Ishikawa (cell line): ENCODE data around the gene UBE2O.

Experiments used
- CEBPB ChIP-seq: IDR thresholded peaks from 2 replicates; pipeline ENCODE4 v1.6.1; 2012
- CREB1 ChIP-seq: IDR thresholded peaks from 2 replicates; pipeline ENCODE4 v1.6.1; 2012; ENCODE audit warnings: low read depth
- EGR1 ChIP-seq: IDR thresholded peaks from 2 replicates; pipeline ENCODE4 v1.6.1; 2012
- EP300 ChIP-seq: IDR thresholded peaks from 2 replicates; pipeline ENCODE4 v1.6.1; 2012; ENCODE audit warnings: borderline replicate concordance
- FOXM1 ChIP-seq: IDR thresholded peaks from 2 replicates; pipeline ENCODE4 v1.6.1; 2012; ENCODE audit warnings: low read depth, borderline replicate concordance
- NFIC ChIP-seq: IDR thresholded peaks from 2 replicates; pipeline ENCODE4 v1.6.1; 2012
- RAD21 ChIP-seq: IDR thresholded peaks from 2 replicates; pipeline ENCODE4 v1.6.1; 2012; ENCODE audit warnings: low read depth
- TAF1 ChIP-seq: IDR thresholded peaks from 2 replicates; pipeline ENCODE4 v1.6.1; 2012; ENCODE audit warnings: low read depth, mild to moderate bottlenecking
- TEAD4 ChIP-seq: IDR thresholded peaks from 2 replicates; pipeline ENCODE4 v1.6.1; 2012
- YY1 ChIP-seq: IDR thresholded peaks from 2 replicates; pipeline ENCODE4 v1.6.1; 2012; ENCODE audit warnings: low read depth
- ZBTB7A ChIP-seq: IDR thresholded peaks from 2 replicates; pipeline ENCODE4 v1.6.1; 2012; ENCODE audit warnings: low read depth
- TF ChIP-seq, protein P1 (sequence below): IDR thresholded peaks from 2 replicates; pipeline ENCODE4 v1.6.1; 2012
- TF ChIP-seq, protein P2 (sequence below): IDR thresholded peaks from 2 replicates; pipeline ENCODE4 v1.6.1; 2012
- TF ChIP-seq, protein P3 (sequence below): IDR thresholded peaks from 2 replicates; pipeline ENCODE4 v1.6.1; 2012; ENCODE audit warnings: low read depth, mild to moderate bottlenecking

Gene UBE2O

DNA sequence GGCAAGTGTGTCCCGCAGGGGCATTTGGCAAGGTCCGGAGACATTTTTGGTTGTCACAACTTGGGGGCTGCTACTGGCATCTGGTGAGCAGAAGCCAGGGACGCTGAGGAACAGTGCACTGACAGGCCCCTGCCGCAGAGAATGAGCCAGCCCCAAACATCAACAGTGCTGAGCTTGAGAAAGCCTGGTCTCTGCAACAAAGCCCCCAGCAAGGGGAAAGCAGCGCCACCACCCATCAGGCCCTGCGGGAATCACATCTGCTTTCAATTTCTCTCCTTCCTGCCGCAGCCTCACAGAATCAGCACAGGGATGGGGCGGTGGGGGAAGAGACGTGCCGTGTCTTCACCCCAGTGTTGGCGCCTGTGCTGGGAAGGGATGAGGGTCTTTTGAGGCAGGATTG lies 84.4 kb downstream of the UBE2O start:
- TF ChIP-seq, protein P1, sequence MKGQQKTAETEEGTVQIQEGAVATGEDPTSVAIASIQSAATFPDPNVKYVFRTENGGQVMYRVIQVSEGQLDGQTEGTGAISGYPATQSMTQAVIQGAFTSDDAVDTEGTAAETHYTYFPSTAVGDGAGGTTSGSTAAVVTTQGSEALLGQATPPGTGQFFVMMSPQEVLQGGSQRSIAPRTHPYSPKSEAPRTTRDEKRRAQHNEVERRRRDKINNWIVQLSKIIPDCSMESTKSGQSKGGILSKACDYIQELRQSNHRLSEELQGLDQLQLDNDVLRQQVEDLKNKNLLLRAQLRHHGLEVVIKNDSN, result no peak
- TF ChIP-seq YY1 (no peak), TAF1 (no peak)

DNA sequence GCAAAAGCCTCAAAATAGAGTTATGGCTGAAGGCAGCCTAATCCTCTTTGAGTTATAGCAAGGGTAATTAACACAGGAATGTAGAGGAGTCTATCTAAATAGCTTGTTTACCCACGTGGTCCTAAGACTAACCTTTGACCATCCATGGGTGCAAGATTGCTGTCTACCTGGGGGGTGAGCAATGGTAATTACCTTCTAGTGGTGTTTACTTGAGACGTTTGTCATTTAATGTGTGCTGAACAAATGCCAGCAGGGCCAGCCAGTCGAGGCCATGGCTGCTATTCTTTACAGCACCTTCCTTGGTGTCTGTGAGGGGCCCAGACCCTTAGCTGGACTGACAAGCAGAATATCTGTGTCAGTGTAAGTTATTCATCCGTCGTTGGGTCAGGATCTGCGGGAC lies 85.3 kb downstream of the UBE2O start:
- TF ChIP-seq, protein P1, result no peak
- TF ChIP-seq YY1 (no peak), EP300 (no peak)

DNA sequence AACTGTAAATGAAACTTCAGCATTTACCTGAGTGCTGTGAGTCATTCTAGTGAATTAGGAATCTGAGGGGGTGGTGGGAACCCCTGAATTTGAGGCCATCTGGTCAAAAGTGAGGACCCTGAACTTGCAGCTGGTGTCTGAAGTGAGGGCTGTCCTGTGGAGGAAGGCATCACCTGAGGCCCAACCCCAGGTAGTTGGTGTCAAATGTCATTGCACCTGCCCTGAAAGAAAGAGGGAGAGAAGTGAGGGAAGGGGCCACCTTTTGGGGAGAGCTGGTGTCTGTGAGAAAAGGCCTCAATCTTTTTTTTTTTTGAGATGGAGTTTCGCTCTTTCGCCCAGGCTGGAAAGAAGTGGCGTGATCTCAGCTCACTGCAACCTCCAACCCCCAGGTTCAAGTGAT lies 86.7 kb downstream of the UBE2O start:
- TF ChIP-seq RAD21, result no peak
- TF ChIP-seq FOXM1, result no peak
- no peak for TF ChIP-seq YY1
- no peak for TF ChIP-seq CEBPB
- no peak for TF ChIP-seq EGR1

DNA sequence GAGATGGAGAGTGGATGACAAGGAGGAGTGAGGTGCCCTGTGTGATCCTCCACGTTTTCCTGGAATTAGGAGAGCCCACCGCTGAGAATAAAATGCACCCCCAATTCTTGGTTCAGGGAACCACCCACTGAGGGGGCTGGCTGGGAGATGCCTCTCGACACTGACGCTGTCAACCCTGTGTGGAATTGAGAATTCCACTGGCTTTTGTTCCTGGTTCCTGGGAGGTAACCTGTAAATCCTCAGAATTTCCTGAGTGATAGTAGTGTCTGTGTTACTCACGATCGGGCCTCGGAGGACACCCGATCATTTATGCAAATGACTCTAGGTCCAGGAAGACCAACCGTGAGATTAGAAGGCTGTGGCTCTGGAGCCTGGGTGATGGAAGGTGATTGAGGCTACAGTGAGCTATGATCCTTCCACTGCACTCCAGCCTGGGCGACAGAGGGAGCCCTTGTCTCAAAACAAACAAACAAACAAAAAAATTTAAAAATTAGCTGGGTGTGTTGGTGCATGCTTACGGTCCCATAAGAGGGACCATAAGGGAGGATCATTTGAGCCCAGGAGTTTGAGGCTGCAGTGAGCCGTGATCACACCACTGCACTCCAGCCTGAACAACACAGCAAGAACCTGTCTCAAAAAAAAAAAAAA lies 87.6 kb downstream of the UBE2O start:
- TF ChIP-seq EGR1, result no peak

DNA sequence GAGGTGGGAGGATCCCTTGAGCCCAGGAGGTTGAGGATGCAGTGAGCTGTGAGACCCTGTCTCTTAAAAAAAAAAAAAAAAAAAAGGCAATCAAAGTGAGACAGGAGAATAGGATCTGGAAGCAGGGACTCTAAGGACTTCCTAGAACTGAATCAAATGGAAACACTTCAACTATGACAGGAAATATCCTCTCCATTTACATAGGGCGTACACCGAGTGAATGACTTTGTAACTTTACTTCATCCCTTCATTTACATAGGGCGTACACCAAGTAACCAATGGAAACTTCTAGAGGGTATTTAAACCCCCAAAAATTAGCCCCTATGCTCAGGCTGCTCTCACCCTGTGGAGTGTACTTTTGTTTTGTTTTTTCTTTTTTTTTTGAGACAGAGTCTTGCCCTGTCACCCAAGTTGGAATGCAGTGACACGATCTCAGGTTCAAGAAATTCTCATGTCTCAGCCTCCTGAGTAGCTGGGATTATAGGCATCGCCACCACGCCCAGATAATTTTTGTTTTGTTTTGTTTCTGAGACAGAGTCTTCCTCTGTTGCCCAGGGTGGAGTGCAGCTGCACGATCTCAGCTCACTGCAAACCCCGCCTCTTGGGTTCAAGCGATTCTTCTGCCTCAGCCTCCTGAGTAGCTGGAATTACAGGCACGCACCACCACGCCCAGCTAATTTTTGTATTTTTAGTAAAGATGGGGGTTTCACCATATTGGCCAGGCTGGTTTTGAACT lies 89.7 kb downstream of the UBE2O start:
- no peak for TF ChIP-seq ZBTB7A
- no peak for TF ChIP-seq FOXM1
- TF ChIP-seq, protein P1, result no peak
- no peak for TF ChIP-seq TAF1
- TF ChIP-seq TEAD4, result no peak

DNA sequence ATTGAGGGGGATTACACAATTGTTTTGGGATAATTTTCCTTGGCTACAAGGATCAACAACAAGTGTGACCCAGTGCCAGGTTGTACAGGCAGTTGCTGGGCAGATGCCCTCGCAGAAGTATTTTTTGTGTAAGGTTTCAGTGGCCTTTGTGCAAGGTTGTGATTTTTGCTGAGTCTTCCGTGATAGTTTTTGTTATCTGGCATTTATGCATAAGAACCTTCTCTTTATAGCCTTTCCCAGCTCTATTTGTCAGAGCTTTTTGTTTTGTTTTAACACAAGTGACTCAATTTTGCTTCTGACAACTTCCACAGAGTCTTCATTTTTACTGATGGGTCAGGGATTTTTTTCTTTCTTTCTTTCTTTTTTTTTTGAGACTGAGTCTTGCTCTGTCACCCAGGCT lies 92.5 kb downstream of the UBE2O start:
- TF ChIP-seq EP300 (no peak), RAD21 (no peak)
- TF ChIP-seq, protein P1, result no peak

DNA sequence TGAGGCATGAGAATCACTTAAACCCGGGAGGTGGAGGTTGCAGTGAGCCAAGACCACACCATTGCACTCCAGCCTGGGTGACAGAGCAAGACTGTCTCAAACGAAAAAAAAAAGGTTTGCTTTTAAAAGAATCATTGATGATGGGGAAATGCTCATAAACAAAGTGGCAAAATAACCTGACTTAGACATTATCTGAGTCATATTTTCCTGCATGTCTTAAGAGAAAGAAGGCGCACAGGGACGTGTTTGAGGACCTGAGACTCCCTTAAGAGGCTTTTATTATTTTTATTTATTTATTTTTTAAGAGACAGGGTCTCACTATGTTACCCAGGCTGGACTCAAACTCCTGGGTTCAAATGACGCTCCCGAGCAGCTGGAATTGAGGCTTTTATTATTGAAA lies 93.6 kb downstream of the UBE2O start:
- TF ChIP-seq CREB1 (no peak), TAF1 (no peak), CEBPB (no peak), EGR1 (no peak), TEAD4 (no peak)

DNA sequence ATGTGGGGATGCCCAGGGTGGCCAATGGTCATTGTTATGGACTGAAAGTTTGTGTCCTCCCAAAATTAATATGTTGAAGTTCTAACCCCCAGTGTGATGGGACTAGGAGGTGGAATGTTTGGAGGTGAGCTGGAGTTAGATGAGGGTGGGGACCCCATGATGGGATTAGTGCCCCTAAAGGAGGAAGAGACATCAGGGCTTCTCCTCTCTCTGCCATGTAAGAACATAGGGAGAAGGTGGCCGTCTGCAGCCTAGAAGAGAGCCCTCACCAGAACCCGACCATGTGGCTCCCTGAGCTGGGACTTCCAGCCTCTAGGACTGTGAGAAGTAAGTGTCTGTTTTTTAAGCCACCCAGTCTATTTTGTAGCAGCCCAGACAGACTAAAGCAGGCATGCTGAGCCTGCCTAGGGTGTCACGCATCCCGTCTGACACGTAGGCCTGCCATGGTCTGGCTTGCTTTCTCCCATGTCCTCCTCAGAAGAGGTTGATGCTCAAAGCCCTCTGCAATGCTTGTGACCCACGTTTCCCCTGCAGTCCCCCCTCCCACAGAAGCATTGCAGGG lies 95.3 kb downstream of the UBE2O start:
- TF ChIP-seq FOXM1 (no peak), RAD21 (no peak), NFIC (no peak), EGR1 (no peak), YY1 (no peak), CEBPB (no peak), EP300 (no peak)
- TF ChIP-seq, protein P2, sequence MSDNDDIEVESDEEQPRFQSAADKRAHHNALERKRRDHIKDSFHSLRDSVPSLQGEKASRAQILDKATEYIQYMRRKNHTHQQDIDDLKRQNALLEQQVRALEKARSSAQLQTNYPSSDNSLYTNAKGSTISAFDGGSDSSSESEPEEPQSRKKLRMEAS, result no peak
- TF ChIP-seq, protein P3, sequence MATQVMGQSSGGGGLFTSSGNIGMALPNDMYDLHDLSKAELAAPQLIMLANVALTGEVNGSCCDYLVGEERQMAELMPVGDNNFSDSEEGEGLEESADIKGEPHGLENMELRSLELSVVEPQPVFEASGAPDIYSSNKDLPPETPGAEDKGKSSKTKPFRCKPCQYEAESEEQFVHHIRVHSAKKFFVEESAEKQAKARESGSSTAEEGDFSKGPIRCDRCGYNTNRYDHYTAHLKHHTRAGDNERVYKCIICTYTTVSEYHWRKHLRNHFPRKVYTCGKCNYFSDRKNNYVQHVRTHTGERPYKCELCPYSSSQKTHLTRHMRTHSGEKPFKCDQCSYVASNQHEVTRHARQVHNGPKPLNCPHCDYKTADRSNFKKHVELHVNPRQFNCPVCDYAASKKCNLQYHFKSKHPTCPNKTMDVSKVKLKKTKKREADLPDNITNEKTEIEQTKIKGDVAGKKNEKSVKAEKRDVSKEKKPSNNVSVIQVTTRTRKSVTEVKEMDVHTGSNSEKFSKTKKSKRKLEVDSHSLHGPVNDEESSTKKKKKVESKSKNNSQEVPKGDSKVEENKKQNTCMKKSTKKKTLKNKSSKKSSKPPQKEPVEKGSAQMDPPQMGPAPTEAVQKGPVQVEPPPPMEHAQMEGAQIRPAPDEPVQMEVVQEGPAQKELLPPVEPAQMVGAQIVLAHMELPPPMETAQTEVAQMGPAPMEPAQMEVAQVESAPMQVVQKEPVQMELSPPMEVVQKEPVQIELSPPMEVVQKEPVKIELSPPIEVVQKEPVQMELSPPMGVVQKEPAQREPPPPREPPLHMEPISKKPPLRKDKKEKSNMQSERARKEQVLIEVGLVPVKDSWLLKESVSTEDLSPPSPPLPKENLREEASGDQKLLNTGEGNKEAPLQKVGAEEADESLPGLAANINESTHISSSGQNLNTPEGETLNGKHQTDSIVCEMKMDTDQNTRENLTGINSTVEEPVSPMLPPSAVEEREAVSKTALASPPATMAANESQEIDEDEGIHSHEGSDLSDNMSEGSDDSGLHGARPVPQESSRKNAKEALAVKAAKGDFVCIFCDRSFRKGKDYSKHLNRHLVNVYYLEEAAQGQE, result no peak
